Fibroblast of lung (primary cell): ENCODE results near the gene FAH. TPM values are rescaled to one million over a fixed set of nuclear protein-coding genes. Genes with fewer than 3 reads are reported as not detected.

Source experiments
- DNase-seq, 2 donors: peaks; one replicate each; pipeline versions ENCODE4 v3.0.0 to v3.0.0-alpha.2; 2010; ENCODE audit warnings: low read depth in 2 of 2
- H2AFZ ChIP-seq: 2 replicates; pipeline ENCODE4 v1.5.1; 2012; ENCODE audit warnings: low read length, control low read depth, inconsistent platforms
- H3K27ac ChIP-seq: 2 replicates; pipeline ENCODE4 v1.5.1; 2011; ENCODE audit warnings: low read length, control low read depth; ENCODE audit not compliant: insufficient read depth
- H3K27me3 ChIP-seq: 2 replicates; pipeline ENCODE4 v1.5.1; 2011; ENCODE audit warnings: mild to moderate bottlenecking, low read length; ENCODE audit not compliant: control insufficient read depth, insufficient read depth
- H3K36me3 ChIP-seq: 2 replicates; pipeline ENCODE4 v1.5.1; 2011; ENCODE audit warnings: low read length; ENCODE audit not compliant: control insufficient read depth, insufficient read depth
- H3K4me1 ChIP-seq: 2 replicates; pipeline ENCODE4 v1.5.1; 2011; ENCODE audit warnings: low read length; ENCODE audit not compliant: control insufficient read depth, insufficient read depth; ENCODE audit errors: extremely low read depth
- H3K4me2 ChIP-seq: 2 replicates; pipeline ENCODE4 v1.5.1; 2011; ENCODE audit warnings: low read length, control low read depth; ENCODE audit not compliant: insufficient read depth; ENCODE audit errors: extremely low read depth
- H3K4me3 ChIP-seq, 4 experiments: fragments of 200-600 bp in 1 of 4; sonication (generic) in 1 of 4; replicated peaks in 1 of 4; 2 replicates each; pipeline ENCODE4 v1.5.1; 2011 to 2016; ENCODE audit warnings: low read length in 4 of 4, low read depth in 3 of 4, mild to moderate bottlenecking in 3 of 4, control low read depth in 2 of 4, inconsistent platforms in 1 of 4, mixed read lengths in 1 of 4; ENCODE audit not compliant: insufficient read depth in 1 of 4; ENCODE audit errors: control extremely low read depth in 1 of 4
- H3K79me2 ChIP-seq: 2 replicates; pipeline ENCODE4 v1.5.1; 2012; ENCODE audit warnings: mild to moderate bottlenecking, low read length, inconsistent platforms; ENCODE audit not compliant: control insufficient read depth, insufficient read depth
- H3K9ac ChIP-seq: 2 replicates; pipeline ENCODE4 v1.5.1; 2011; ENCODE audit warnings: mild to moderate bottlenecking, low read length, control low read depth; ENCODE audit not compliant: insufficient read depth
- H3K9me3 ChIP-seq: 2 replicates; pipeline ENCODE4 v1.5.1; 2012; ENCODE audit warnings: low read depth, low read length; ENCODE audit not compliant: control insufficient read depth, insufficient read depth
- H4K20me1 ChIP-seq: 2 replicates; pipeline ENCODE4 v1.5.1; 2011; ENCODE audit warnings: low read length; ENCODE audit not compliant: control insufficient read depth, insufficient read depth; ENCODE audit errors: extremely low read depth
- EZH2 ChIP-seq: IDR thresholded peaks from 2 replicates; pipeline ENCODE4 v1.5.1; 2012; ENCODE audit warnings: low read length, control low read depth, mild to moderate bottlenecking; ENCODE audit errors: missing control alignments
- polyA plus RNA-seq, 2 donors: library from polyadenylated mRNA; depleted of rRNA in 1 of 2; stranded (reverse) in 1 of 2; unstranded in 1 of 2; fragments of >200 nt; gene quantifications; 2 replicates each; pipeline ENCODE4 v1.2.1, GENCODE V29; 2011 to 2012; ENCODE audit warnings: missing spikeins in 1 of 2
- total RNA-seq: library from RNA; depleted of rRNA; stranded (reverse); fragments of >200 nt; gene quantifications from 2 replicates; pipeline ENCODE4 v1.2.1, GENCODE V29; 2014
- TF ChIP-seq, protein P1 (sequence below), 2 donors: IDR thresholded peaks in 1 of 2; conservative IDR thresholded peaks in 1 of 2; 1 replicate in 1 of 2; 2 replicates in 1 of 2; pipeline ENCODE4 v1.5.1; 2011 to 2012; ENCODE audit warnings: low read length in 2 of 2, control low read depth in 1 of 2, inconsistent platforms in 1 of 2, low read depth in 1 of 2, mild to moderate bottlenecking in 1 of 2

Gene FAH
- total and polyA plus RNA-seq, 2 donors (not counting 1 experiment from before 2014, with no cell fraction given), result 24.4 to 58.6 TPM

DNA sequence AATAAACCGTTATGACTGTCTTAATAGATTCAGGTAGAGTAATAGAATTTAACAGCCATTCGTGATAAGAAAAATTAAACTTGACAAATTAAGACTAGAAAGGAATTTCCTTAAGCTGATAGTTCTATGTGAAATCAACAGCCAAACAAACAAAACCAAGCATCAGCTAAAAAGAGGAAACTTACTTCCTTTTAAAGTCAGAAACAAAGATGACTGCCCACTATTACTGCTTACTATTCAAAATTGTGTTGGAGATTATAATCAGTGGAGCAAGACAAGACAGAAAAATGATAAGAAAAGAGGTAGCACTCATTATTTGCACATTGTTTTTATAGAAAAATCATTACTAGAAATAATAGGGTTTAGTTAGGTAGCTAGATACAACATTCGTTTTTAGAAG, 13.8 kb upstream of the FAH start:
- no peak for DNase-seq
- Histone ChIP-seq H3K27ac (no peak overlapping the region), H2AFZ (no peak overlapping the region), H3K79me2 (no peaks in the 10 kb centered on the region), H3K9me3 (no peaks in the 10 kb centered on the region), H3K9ac (no peak overlapping the region), H3K27me3 (no peaks in the 10 kb centered on the region), H3K4me1 (no peaks in the 10 kb centered on the region), H3K36me3 (peaks cover 2% of the 10 kb centered on the region), H3K4me3 (no peak overlapping the region), H4K20me1 (no peaks in the 10 kb centered on the region), H3K4me2 (no peak overlapping the region)
- TF ChIP-seq EZH2, result no peak
- TF ChIP-seq, protein P1, sequence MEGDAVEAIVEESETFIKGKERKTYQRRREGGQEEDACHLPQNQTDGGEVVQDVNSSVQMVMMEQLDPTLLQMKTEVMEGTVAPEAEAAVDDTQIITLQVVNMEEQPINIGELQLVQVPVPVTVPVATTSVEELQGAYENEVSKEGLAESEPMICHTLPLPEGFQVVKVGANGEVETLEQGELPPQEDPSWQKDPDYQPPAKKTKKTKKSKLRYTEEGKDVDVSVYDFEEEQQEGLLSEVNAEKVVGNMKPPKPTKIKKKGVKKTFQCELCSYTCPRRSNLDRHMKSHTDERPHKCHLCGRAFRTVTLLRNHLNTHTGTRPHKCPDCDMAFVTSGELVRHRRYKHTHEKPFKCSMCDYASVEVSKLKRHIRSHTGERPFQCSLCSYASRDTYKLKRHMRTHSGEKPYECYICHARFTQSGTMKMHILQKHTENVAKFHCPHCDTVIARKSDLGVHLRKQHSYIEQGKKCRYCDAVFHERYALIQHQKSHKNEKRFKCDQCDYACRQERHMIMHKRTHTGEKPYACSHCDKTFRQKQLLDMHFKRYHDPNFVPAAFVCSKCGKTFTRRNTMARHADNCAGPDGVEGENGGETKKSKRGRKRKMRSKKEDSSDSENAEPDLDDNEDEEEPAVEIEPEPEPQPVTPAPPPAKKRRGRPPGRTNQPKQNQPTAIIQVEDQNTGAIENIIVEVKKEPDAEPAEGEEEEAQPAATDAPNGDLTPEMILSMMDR (conservative IDR thresholded peaks at IDR 0.05 in 1 of 2, IDR thresholded peaks at IDR 0.05 in 1 of 2; ENCODE audit: low read depth in 1 of 2, low read length in 2 of 2), result no peak

DNA sequence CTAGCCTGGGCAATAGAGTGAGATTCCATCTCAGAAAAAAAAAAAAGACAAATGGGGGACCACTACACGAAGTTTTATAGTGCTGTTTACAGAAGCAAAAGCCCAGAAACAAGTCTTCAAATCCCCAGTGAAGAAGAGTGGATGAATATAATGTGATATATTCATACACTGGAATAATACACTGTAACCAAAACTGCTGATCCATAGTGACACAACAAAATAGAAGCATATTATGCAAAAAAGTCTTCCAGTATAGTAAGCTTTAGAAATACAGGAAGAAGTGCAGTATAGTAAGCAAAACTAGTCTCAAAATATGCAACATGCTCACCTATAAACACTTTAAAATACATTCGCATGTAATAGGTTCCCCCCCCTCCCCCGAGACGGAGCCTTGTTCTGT, 11.9 kb upstream of the FAH start:
- no peak overlapping the region for H3K4me2 ChIP-seq
- DNase-seq, result no peak
- no peak overlapping the region for H3K4me3 ChIP-seq
- H3K79me2 ChIP-seq, result no peaks in the 10 kb centered on the region
- no peaks in the 10 kb centered on the region for H3K4me1 ChIP-seq
- H2AFZ ChIP-seq, result no peak overlapping the region
- H3K9ac ChIP-seq, result no peak overlapping the region
- H4K20me1 ChIP-seq, result no peaks in the 10 kb centered on the region
- no peaks in the 10 kb centered on the region for H3K9me3 ChIP-seq
- H3K36me3 ChIP-seq, result peaks cover 2% of the 10 kb centered on the region
- no peak overlapping the region for H3K27ac ChIP-seq
- H3K27me3 ChIP-seq, result no peaks in the 10 kb centered on the region
- TF ChIP-seq, protein P1 (conservative IDR thresholded peaks at IDR 0.05 in 1 of 2, IDR thresholded peaks at IDR 0.05 in 1 of 2; ENCODE audit: low read depth in 1 of 2, low read length in 2 of 2), result no peak
- no peak for TF ChIP-seq EZH2

DNA sequence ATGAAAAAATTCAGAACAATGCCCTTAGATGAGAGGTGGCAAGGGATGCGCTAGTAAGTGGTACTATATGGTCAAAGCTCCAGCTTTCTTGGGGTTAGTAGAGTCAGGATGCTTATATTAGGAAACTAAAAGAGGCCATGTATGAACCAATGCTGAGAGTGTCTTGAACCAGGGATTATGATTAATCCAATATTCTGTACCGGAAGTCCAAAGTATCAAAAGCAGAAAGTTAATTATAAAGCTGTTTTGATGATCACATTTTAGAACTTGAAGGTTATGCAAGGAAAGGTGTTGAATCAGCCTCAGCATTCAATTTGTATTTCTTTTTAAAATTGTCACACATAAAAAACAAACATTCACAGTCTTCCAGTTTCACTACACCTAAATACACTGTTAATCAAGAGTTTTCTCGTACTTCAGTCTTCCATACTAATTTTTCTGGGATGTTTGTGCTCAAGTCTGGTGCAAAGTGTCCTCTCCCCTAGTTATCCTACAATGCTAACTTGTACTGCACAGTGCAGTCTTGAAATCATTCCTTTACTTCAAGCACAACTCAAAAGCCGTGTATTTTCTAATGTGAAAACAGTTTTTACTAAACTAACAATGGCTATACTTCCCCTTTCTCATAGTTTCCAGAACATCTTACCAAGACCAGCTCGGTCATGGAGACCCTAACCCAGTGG, 10.7 kb upstream of the FAH start:
- no peak overlapping the region for H3K27ac ChIP-seq
- H3K79me2 ChIP-seq, result no peaks in the 10 kb centered on the region
- no peaks in the 10 kb centered on the region for H3K36me3 ChIP-seq
- no peak overlapping the region for H3K9ac ChIP-seq
- no peak overlapping the region for H3K4me3 ChIP-seq
- H2AFZ ChIP-seq, result no peak overlapping the region
- H3K9me3 ChIP-seq, result no peaks in the 10 kb centered on the region
- no peak for DNase-seq
- H4K20me1 ChIP-seq, result no peaks in the 10 kb centered on the region
- H3K27me3 ChIP-seq, result no peaks in the 10 kb centered on the region
- no peak overlapping the region for H3K4me2 ChIP-seq
- no peak for TF ChIP-seq EZH2
- TF ChIP-seq, protein P1 (conservative IDR thresholded peaks at IDR 0.05 in 1 of 2, IDR thresholded peaks at IDR 0.05 in 1 of 2; ENCODE audit: low read depth in 1 of 2, low read length in 2 of 2), result no peak
- H3K4me1 ChIP-seq, result no peaks in the 10 kb centered on the region
